Endodermal cell (in vitro differentiated cells): ENCODE results near the gene ICOS. TPM values are rescaled to one million over a fixed set of nuclear protein-coding genes. Genes with fewer than 3 reads are reported as not detected.

Experiments used
- DNase-seq: peaks from one replicate; pipeline ENCODE4 v3.0.0-alpha.2; 2017
- H3K27ac ChIP-seq: 2 replicates; pipeline ENCODE4 v1.5.1; 2013; ENCODE audit warnings: mild to moderate bottlenecking, low read depth, low read length, moderate library complexity
- H3K27me3 ChIP-seq: 2 replicates; pipeline ENCODE4 v1.6.1; 2013; ENCODE audit warnings: mild to moderate bottlenecking, low read length, moderate library complexity; ENCODE audit not compliant: insufficient read depth, control insufficient read depth, poor library complexity, severe bottlenecking
- H3K36me3 ChIP-seq: 2 replicates; pipeline ENCODE4 v1.7.0; 2013; ENCODE audit warnings: mild to moderate bottlenecking, low read length, moderate library complexity; ENCODE audit not compliant: control insufficient read depth, insufficient read depth
- H3K4me1 ChIP-seq: one replicate; pipeline ENCODE4 v1.7.0; 2013; ENCODE audit warnings: low read length; ENCODE audit not compliant: control insufficient read depth, insufficient read depth
- H3K4me3 ChIP-seq: 2 replicates; pipeline ENCODE4 v1.5.1; 2013; ENCODE audit warnings: mild to moderate bottlenecking, low read length, moderate library complexity
- H3K9ac ChIP-seq: 2 replicates; pipeline ENCODE4 v1.6.1; 2013; ENCODE audit warnings: mild to moderate bottlenecking, low read length, moderate library complexity; ENCODE audit not compliant: poor library complexity, severe bottlenecking; ENCODE audit errors: extremely low read depth
- H3K9me3 ChIP-seq: 2 replicates; pipeline ENCODE4 v1.6.1; 2013; ENCODE audit warnings: mild to moderate bottlenecking, low read length, moderate library complexity; ENCODE audit not compliant: control insufficient read depth
- H3K27ac Mint-ChIP-seq: 2 replicates; pipeline ENCODE4 v1.8.0; 2020; ENCODE audit warnings: mixed read lengths
- H3K27me3 Mint-ChIP-seq: 2 replicates; pipeline ENCODE4 v1.8.0; 2021; ENCODE audit warnings: mild to moderate bottlenecking, mixed read lengths; ENCODE audit not compliant: insufficient read depth
- H3K36me3 Mint-ChIP-seq: 2 replicates; pipeline ENCODE4 v1.8.0; 2020; ENCODE audit warnings: low read depth, mixed read lengths
- H3K4me1 Mint-ChIP-seq: 2 replicates; pipeline ENCODE4 v1.8.0; 2020; ENCODE audit warnings: mixed read lengths
- H3K4me3 Mint-ChIP-seq: 2 replicates; pipeline ENCODE4 v1.8.0; 2020; ENCODE audit warnings: mild to moderate bottlenecking, moderate library complexity, mixed read lengths
- H3K9me3 Mint-ChIP-seq: 2 replicates; pipeline ENCODE4 v1.8.0; 2020; ENCODE audit warnings: mild to moderate bottlenecking, mixed read lengths
- CTCF ChIP-seq: fragments of 200-600 bp; sonication (generic); conservative IDR thresholded peaks from 2 replicates; pipeline ENCODE4 v1.5.0; 2021; ENCODE audit warnings: antibody characterized with exemption, mild to moderate bottlenecking
- WGBS, 2 experiments: methylation state at CpG; one replicate each; pipeline versions ENCODE4 v1.1.5 to v1.1.7; 2013; ENCODE audit warnings: missing lambda C conversion rate in 2 of 2, mixed read lengths in 1 of 2; ENCODE audit not compliant: insufficient coverage in 1 of 2, insufficient read length in 1 of 2; 5-methylcytosine and 5-hydroxymethylcytosine counted together
- total RNA-seq, 2 donors: library from RNA; stranded (reverse); fragmentation: NEBNext Ultra II Directional in 1 of 2; extraction: Animal tissue kit (Norgen Biotek cat#: 25700) in 1 of 2; gene quantifications; 2 replicates in 1 of 2; 3 replicates in 1 of 2; pipeline ENCODE4 v1.2.1, GENCODE V29; 2021

ICOS gene
- total RNA-seq, 2 donors from 2014 or later, result not detected

GRCh38 chr2:203909974-203910373 lies 26.6 kb upstream of the ICOS start:
- Histone ChIP-seq H3K27ac (no peak overlapping the region), H3K9me3 (no peaks in the 10 kb centered on the region), H3K9ac (no peak overlapping the region), H3K4me3 (no peak overlapping the region), H3K27me3 (no peaks in the 10 kb centered on the region), H3K36me3 (no peaks in the 10 kb centered on the region), H3K4me1 (peaks cover 3% of the 10 kb centered on the region)
- no peaks in the 10 kb centered on the region for H3K9me3 Mint-ChIP-seq
- no peaks in the 10 kb centered on the region for H3K27me3 Mint-ChIP-seq
- no peak overlapping the region for H3K4me3 Mint-ChIP-seq
- peaks cover 4% of the 10 kb centered on the region for H3K4me1 Mint-ChIP-seq
- no peak overlapping the region for H3K27ac Mint-ChIP-seq
- 94% methylated on average over 4 of the region's 5 CpGs for WGBS, 2 experiments
- TF ChIP-seq CTCF, result no peak
- no peaks in the 10 kb centered on the region for H3K36me3 Mint-ChIP-seq
- no peak for DNase-seq

GRCh38 chr2:203913947-203914346 lies 22.6 kb upstream of the ICOS start:
- no peak overlapping the region for H3K4me3 Mint-ChIP-seq
- WGBS, 2 experiments, result 87 to 90% methylated on average over 6 to 8 of the region's 8 CpGs
- no peak overlapping the region for H3K27ac Mint-ChIP-seq
- no peak for TF ChIP-seq CTCF
- no peaks in the 10 kb centered on the region for H3K9me3 Mint-ChIP-seq
- H3K4me3 ChIP-seq, result no peak overlapping the region
- DNase-seq, result no peak
- H3K27ac ChIP-seq, result no peak overlapping the region
- no peaks in the 10 kb centered on the region for H3K36me3 Mint-ChIP-seq
- H3K27me3 ChIP-seq, result no peaks in the 10 kb centered on the region
- no peaks in the 10 kb centered on the region for H3K27me3 Mint-ChIP-seq
- H3K4me1 Mint-ChIP-seq, result peaks cover 25% of the 10 kb centered on the region
- no peaks in the 10 kb centered on the region for H3K9me3 ChIP-seq
- peaks cover 9% of the 10 kb centered on the region for H3K4me1 ChIP-seq
- no peak overlapping the region for H3K9ac ChIP-seq
- H3K36me3 ChIP-seq, result no peaks in the 10 kb centered on the region

- Histone ChIP-seq H3K27ac (peak overlapping the region; percentile 5), H3K36me3 (no peaks in the 10 kb centered on the region), H3K9ac (no peak overlapping the region), H3K9me3 (no peaks in the 10 kb centered on the region), H3K4me3 (no peak overlapping the region), H3K4me1 (peaks cover 9% of the 10 kb centered on the region), H3K27me3 (no peaks in the 10 kb centered on the region)
- peak; percentile 19 for TF ChIP-seq CTCF
- Mint-ChIP-seq H3K4me3 (no peak overlapping the region), H3K9me3 (no peaks in the 10 kb centered on the region), H3K36me3 (no peaks in the 10 kb centered on the region), H3K4me1 (peaks cover 25% of the 10 kb centered on the region), H3K27me3 (no peaks in the 10 kb centered on the region), H3K27ac (no peak overlapping the region)
- no peak for DNase-seq
- WGBS, 2 experiments, result 81 to 87% methylated on average over 7 to 8 of the region's 8 CpGs
Measured at GRCh38 chr2:203914546-203915182, 21.9 kb upstream of the ICOS start.
